GM13977 (cell line): ENCODE data around the gene PBX1.

Source experiments
- DNase-seq: peaks from one replicate; pipeline ENCODE4 v3.0.0; 2012; ENCODE audit warnings: low spot score
- CTCF ChIP-seq: IDR thresholded peaks from 2 replicates; pipeline ENCODE4 v1.5.1; 2012; ENCODE audit warnings: mild to moderate bottlenecking, control low read depth; ENCODE audit not compliant: insufficient read depth; ENCODE audit errors: extremely low read depth, missing control alignments
- in situ Hi-C: fragments of 300-500 bp; cut with MboI; formaldehyde crosslinking; loops from one replicate; pipeline ENCODE4 v1.12.0; 2022; ENCODE audit warnings: low sequenced_read_pairs, low pct_unique_long_range_greater_than_20kb, mixed read lengths, inconsistent platforms; ENCODE audit not compliant: unreplicated experiment

PBX1 gene

GRCh38 chr1:164739189-164739588 is 180.2 kb downstream of the PBX1 start:
- DNase-seq = no peak
- TF ChIP-seq CTCF = no peak
- in situ Hi-C loops = no loop called here

GRCh38 chr1:164740000-164740526 is 181.1 kb downstream of the PBX1 start:
- TF ChIP-seq CTCF = no peak
- in situ Hi-C loops = no loop called here
- DNase-seq = no peak

- no peak for TF ChIP-seq CTCF
- in situ Hi-C loops = no loop called here
- DNase-seq = no peak
These were observed 183.8 kb downstream of the PBX1 start for GRCh38 chr1:164742745-164743144.

- no peak for TF ChIP-seq CTCF
- DNase-seq = no peak
- in situ Hi-C loops = no loop called here
These were observed 185.0 kb downstream of the PBX1 start for GRCh38 chr1:164743976-164744375.

GRCh38 chr1:164745736-164746135 is 186.8 kb downstream of the PBX1 start:
- in situ Hi-C loops = no loop called here

GRCh38 chr1:164746632-164747031 is 187.6 kb downstream of the PBX1 start:
- TF ChIP-seq CTCF = no peak
- DNase-seq = no peak
- in situ Hi-C loops = no loop called here

More at GRCh38 chr1:164745736-164746135, 186.8 kb downstream of the PBX1 start:
- no peak for DNase-seq
- no peak for TF ChIP-seq CTCF
